Fibroblast of pulmonary artery (primary cell): Measurements from ENCODE around the gene SORCS2.
A peak's percentile ranks its signal among the peaks of the same experiment; 100 is the strongest.

Experiments used
- DNase-seq: peaks from one replicate; pipeline ENCODE4 v3.0.0-alpha.2; 2010; ENCODE audit warnings: low read depth
- H3K4me3 ChIP-seq: replicated peaks from 2 replicates; pipeline ENCODE4 v1.5.1; 2011; ENCODE audit warnings: low read depth, mild to moderate bottlenecking, control low read depth, low read length, moderate library complexity
- CTCF ChIP-seq: IDR thresholded peaks from 2 replicates; pipeline ENCODE4 v1.5.1; 2011; ENCODE audit warnings: mild to moderate bottlenecking, control low read depth, low read length, inconsistent platforms; ENCODE audit errors: missing control alignments

SORCS2 gene

GRCh38 chr4:7651461-7651921, 459.2 kb downstream of the SORCS2 start:
- DNase-seq, result no peak
- H3K4me3 ChIP-seq, result no peak overlapping the region
- no peak for TF ChIP-seq CTCF

- no peak for DNase-seq
- no peak for TF ChIP-seq CTCF
- no peak overlapping the region for H3K4me3 ChIP-seq
Observed at GRCh38 chr4:7652006-7652405, 459.7 kb downstream of the SORCS2 start.

- DNase-seq, result no peak
- no peak overlapping the region for H3K4me3 ChIP-seq
- no peak for TF ChIP-seq CTCF
Observed at GRCh38 chr4:7652451-7652881, 460.1 kb downstream of the SORCS2 start.

- DNase-seq, result no peak
- no peak for TF ChIP-seq CTCF
- no peak overlapping the region for H3K4me3 ChIP-seq
Observed at GRCh38 chr4:7652906-7653305, 460.6 kb downstream of the SORCS2 start.

- H3K4me3 ChIP-seq, result no peak overlapping the region
- DNase-seq, result no peak
- TF ChIP-seq CTCF, result peak; percentile 20
Observed at GRCh38 chr4:7653510-7654369, 461.4 kb downstream of the SORCS2 start.

- no peak for TF ChIP-seq CTCF
- DNase-seq, result no peak
- no peak overlapping the region for H3K4me3 ChIP-seq
Observed at GRCh38 chr4:7654550-7655445, 462.5 kb downstream of the SORCS2 start.
